Measurements from ENCODE around the gene GAK. TPM values are rescaled to one million over a fixed set of nuclear protein-coding genes. Genes with fewer than 3 reads are reported as not detected.

GAK gene
- total and polyA plus RNA-seq, 2 of the 4 experiments (the other 2 are of a cell fraction), result 45.1 to 133 TPM

DNA sequence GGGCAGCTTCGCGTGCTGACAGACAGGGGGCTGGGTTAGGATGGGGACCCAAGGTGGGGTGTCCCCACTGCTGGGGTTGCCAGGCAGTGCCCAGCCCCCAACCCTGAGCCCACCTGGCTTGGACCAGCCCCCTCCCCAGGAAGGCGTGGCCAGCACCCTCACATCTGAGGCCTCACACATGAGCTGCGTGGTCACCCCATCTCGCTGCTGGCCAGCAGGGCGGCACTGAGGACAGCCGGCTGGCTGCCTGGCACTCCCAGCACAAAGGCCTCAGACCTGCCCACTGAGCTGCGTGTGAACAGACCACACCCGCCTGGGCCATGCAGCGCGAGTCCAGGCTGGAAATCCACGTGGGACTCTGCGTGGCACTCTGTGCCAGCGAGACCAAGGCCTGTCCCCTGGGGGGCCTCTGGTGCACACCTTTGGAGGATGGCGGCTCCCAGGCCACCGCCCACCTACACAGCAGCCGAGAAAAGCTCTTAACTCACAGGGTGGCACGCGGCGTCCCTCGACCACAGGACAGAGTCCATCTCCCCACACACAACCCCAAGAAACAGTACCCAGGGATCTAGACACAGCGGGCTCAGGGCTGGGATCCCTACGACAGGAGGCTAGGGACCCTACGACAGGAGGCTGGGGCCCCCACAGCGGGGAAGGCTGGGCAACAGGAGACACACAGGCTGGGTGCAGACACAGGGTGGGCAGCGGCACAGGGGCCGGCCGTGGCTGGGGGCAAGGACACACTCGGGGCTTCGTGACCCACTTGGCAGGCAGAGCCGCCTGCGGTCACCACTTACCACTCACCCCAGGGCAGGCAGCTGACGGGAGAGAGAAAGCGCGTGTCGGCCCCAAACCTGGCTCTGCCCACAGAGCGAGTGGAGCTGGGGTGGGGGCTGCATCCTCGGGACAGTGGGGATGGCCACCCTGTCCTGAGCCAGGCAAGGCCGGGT, 31.4 kb upstream of the GAK start:
- intact Hi-C loops (cut with micrococcal nuclease) (no loop called here), in situ Hi-C loops (cut with MboI; ENCODE audit: low sequenced_read_pairs) (no loop called here), dilution Hi-C loops (cut with HindIII; ENCODE audit: low sequenced_read_pairs, unreplicated experiment) (no loop called here)
- Histone ChIP-seq H2BK120ac (ENCODE audit: low read depth, low read length) (no peak overlapping the region), H3K79me1 (ENCODE audit: low read depth in 1 of 2, low read length in 2 of 2) (no peaks in the 10 kb centered on the region), H4K20me1 (ENCODE audit: insufficient read depth, low read length) (no peaks in the 10 kb centered on the region; the same call in 1 of the 2 replicates), H2AFZ (replicated peaks; ENCODE audit: low read length, poor library complexity) (peak overlapping the region; percentile 58), H3K4me3 (ENCODE audit: insufficient read depth, low read depth, low read length) (no peak overlapping the region), H3K18ac (ENCODE audit: low read depth, low read length) (no peak overlapping the region), H2BK15ac (ENCODE audit: low read depth, low read length) (no peak overlapping the region), H3K4me2 (ENCODE audit: low read depth, low read length) (no peak overlapping the region), H3K9me3 (ENCODE audit: control insufficient read depth, insufficient read depth, low read length) (no peaks in the 10 kb centered on the region), H2BK5ac (ENCODE audit: low read depth, low read length, poor library complexity, severe bottlenecking) (no peak overlapping the region), H2AK5ac (ENCODE audit: low read depth, low read length) (no peak overlapping the region), H3K9me1 (ENCODE audit: insufficient read depth, low read length) (no peaks in the 10 kb centered on the region), H3K14ac (replicated peaks; ENCODE audit: low read depth, low read length) (no peak overlapping the region), H2BK20ac (ENCODE audit: low read depth, low read length) (no peak overlapping the region), H2AK9ac (replicated peaks; ENCODE audit: low read depth, low read length, poor library complexity) (no peak overlapping the region), H3K36me3 (ENCODE audit: control insufficient read depth, insufficient read depth, low read length) (peaks cover 59% of the 10 kb centered on the region), H3K56ac (ENCODE audit: extremely low read depth, insufficient read depth, low read length) (no peak overlapping the region), H3K4me1 (ENCODE audit: control insufficient read depth, insufficient read depth, low read length) (no peaks in the 10 kb centered on the region), H3K23ac (ENCODE audit: low read depth, low read length) (no peak overlapping the region), H3K27me3 (ENCODE audit: control insufficient read depth, insufficient read depth, low read length) (no peaks in the 10 kb centered on the region), H3K9ac (ENCODE audit: low read depth, low read length) (no peak overlapping the region), H3K27ac (ENCODE audit: insufficient read depth, low read length) (no peak overlapping the region), H3K4ac (ENCODE audit: low read depth, low read length) (no peak overlapping the region), H4K8ac (ENCODE audit: low read depth in 2 of 2, low read length in 2 of 2) (no peak overlapping the region), H4K91ac (ENCODE audit: insufficient read depth, low read depth, low read length) (no peak overlapping the region), H4K5ac (ENCODE audit: low read depth, low read length) (no peak overlapping the region)
- WGBS, 2 experiments (ENCODE audit: extremely low coverage in 2 of 2, insufficient read length in 1 of 2), result 87% methylated on average over 15 of the region's 39 CpGs; no CpG with 5 or more reads in 1 of the 2 experiments
- no TSS peak for BruUV-seq (replicated peaks)
- ATAC-seq (ENCODE audit: low read depth), result no peak
- ChIA-PET POLR2A (ENCODE audit: unreplicated experiment) (no interaction called here), CTCF (no interaction called here)
- DNase-seq, result no peak
- TF ChIP-seq BHLHE40 (IDR thresholded peaks at IDR 0.05; ENCODE audit: low read depth, low read length) (no peak), NFE2L2 (IDR thresholded peaks at IDR 0.05; ENCODE audit: low read depth, low read length) (no peak), RCOR1 (IDR thresholded peaks at IDR 0.05; ENCODE audit: insufficient replicate concordance, low read length) (no peak), RAD21 (IDR thresholded peaks at IDR 0.05; ENCODE audit: low read length) (no peak), SMC3 (IDR thresholded peaks at IDR 0.05; ENCODE audit: low read depth, low read length) (no peak), CEBPB (IDR thresholded peaks at IDR 0.05; ENCODE audit: low read depth, low read length) (no peak), MXI1 (IDR thresholded peaks at IDR 0.05; ENCODE audit: borderline replicate concordance, low read depth, low read length) (no peak), POLR2A (IDR thresholded peaks at IDR 0.05; ENCODE audit: low read depth, low read length) (no peak), CHD1 (IDR thresholded peaks at IDR 0.05; ENCODE audit: low read depth, low read length) (no peak), MAZ (IDR thresholded peaks at IDR 0.05; ENCODE audit: borderline replicate concordance, low read depth, low read length) (no peak), MAFK (IDR thresholded peaks at IDR 0.05; ENCODE audit: low read depth, low read length) (no peak), RFX5 (IDR thresholded peaks at IDR 0.05; ENCODE audit: low read depth, low read length) (no peak), FOS (IDR thresholded peaks at IDR 0.05; ENCODE audit: low read depth, low read length) (no peak)
- TF ChIP-seq, protein P1, sequence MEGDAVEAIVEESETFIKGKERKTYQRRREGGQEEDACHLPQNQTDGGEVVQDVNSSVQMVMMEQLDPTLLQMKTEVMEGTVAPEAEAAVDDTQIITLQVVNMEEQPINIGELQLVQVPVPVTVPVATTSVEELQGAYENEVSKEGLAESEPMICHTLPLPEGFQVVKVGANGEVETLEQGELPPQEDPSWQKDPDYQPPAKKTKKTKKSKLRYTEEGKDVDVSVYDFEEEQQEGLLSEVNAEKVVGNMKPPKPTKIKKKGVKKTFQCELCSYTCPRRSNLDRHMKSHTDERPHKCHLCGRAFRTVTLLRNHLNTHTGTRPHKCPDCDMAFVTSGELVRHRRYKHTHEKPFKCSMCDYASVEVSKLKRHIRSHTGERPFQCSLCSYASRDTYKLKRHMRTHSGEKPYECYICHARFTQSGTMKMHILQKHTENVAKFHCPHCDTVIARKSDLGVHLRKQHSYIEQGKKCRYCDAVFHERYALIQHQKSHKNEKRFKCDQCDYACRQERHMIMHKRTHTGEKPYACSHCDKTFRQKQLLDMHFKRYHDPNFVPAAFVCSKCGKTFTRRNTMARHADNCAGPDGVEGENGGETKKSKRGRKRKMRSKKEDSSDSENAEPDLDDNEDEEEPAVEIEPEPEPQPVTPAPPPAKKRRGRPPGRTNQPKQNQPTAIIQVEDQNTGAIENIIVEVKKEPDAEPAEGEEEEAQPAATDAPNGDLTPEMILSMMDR (conservative IDR thresholded peaks at IDR 0.05; ENCODE audit: low read depth, low read length), result no peak
- TF ChIP-seq, protein P2, sequence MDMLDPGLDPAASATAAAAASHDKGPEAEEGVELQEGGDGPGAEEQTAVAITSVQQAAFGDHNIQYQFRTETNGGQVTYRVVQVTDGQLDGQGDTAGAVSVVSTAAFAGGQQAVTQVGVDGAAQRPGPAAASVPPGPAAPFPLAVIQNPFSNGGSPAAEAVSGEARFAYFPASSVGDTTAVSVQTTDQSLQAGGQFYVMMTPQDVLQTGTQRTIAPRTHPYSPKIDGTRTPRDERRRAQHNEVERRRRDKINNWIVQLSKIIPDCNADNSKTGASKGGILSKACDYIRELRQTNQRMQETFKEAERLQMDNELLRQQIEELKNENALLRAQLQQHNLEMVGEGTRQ (IDR thresholded peaks at IDR 0.05; ENCODE audit: low read depth, low read length), result no peak

All from IMR-90 (cell line).